ENCODE measurements around the gene RASAL2.

GRCh38 chr1:178528228-178528952 is 434.5 kb downstream of the RASAL2 start:
- no peak for TF ChIP-seq EZH2 (IDR thresholded peaks at IDR 0.05; ENCODE audit: insufficient read depth, low read length)
- TF ChIP-seq, protein P1, sequence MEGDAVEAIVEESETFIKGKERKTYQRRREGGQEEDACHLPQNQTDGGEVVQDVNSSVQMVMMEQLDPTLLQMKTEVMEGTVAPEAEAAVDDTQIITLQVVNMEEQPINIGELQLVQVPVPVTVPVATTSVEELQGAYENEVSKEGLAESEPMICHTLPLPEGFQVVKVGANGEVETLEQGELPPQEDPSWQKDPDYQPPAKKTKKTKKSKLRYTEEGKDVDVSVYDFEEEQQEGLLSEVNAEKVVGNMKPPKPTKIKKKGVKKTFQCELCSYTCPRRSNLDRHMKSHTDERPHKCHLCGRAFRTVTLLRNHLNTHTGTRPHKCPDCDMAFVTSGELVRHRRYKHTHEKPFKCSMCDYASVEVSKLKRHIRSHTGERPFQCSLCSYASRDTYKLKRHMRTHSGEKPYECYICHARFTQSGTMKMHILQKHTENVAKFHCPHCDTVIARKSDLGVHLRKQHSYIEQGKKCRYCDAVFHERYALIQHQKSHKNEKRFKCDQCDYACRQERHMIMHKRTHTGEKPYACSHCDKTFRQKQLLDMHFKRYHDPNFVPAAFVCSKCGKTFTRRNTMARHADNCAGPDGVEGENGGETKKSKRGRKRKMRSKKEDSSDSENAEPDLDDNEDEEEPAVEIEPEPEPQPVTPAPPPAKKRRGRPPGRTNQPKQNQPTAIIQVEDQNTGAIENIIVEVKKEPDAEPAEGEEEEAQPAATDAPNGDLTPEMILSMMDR (IDR thresholded peaks at IDR 0.05; ENCODE audit: insufficient read depth, low read depth, low read length) = no peak
